ENCODE data around the gene RNF141. TPM values are rescaled to one million over a fixed set of nuclear protein-coding genes. Genes with fewer than 3 reads are reported as not detected.

RNF141 gene
- total and polyA plus RNA-seq, 10 of the 15 experiments (the other 5 are each of a cell fraction or from before 2014, with no cell fraction given): 7.6 to 36.8 (median 13.6) TPM

DNA sequence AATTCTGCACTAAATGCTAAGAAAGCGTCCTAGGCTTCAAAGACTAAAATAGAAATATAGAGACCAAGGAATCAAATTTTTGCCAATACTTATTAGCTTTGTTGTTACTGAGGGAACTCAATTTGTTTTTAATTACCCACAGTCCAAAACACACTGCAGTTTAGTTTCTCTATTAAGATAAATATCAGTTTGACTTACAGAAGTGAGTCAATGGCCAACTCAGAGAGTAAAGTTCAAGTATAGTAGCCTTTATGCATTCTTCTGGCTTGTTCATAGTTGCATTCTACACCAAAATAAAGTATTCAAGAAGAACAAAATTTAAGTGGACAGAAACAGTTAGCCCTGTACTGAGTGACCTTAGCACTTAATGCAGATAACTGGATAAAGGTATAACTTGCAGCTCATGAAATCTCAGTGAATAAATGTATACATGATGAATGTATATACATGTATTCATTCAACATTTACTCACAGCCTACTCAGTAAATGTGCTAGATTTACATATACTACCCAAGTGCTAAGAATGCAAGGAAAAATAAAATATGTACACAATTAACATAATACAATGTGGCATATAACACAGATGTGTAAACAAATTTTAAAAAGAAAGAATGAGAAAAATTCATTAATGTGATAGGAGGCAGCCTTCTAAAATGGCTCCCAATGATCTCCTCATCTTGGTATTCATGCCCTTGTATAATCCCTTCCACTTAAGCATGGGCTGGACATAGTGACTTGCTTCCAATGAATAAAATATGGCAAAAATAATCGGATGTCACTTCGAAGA, 9.7 kb upstream of the RNF141 start:
- TF ChIP-seq PAX5 (IDR thresholded peaks at IDR 0.05; ENCODE audit: borderline replicate concordance, low read depth, low read length) (no peak), POLR2AphosphoS5 (IDR thresholded peaks at IDR 0.05; ENCODE audit: low read length) (no peak), POLR2A (IDR thresholded peaks at IDR 0.05; ENCODE audit: low read depth, low read length) (no peak), ATF7 (IDR thresholded peaks at IDR 0.05; ENCODE audit: low read depth) (no peak), CHD4 (IDR thresholded peaks at IDR 0.05) (no peak), EZH2 (IDR thresholded peaks at IDR 0.05; ENCODE audit: borderline replicate concordance, control insufficient read depth, low read depth, low read length) (no peak), ZNF384 (IDR thresholded peaks at IDR 0.05; ENCODE audit: borderline replicate concordance, low read depth, low read length) (no peak), ZNF274 (IDR thresholded peaks at IDR 0.05; ENCODE audit: insufficient read depth, insufficient read length) (no peak), NR2F1 (conservative IDR thresholded peaks at IDR 0.05) (no peak), MEF2B (IDR thresholded peaks at IDR 0.05; ENCODE audit: partially characterized antibody, poor library complexity, severe bottlenecking) (no peak)
- TF ChIP-seq, protein P1, sequence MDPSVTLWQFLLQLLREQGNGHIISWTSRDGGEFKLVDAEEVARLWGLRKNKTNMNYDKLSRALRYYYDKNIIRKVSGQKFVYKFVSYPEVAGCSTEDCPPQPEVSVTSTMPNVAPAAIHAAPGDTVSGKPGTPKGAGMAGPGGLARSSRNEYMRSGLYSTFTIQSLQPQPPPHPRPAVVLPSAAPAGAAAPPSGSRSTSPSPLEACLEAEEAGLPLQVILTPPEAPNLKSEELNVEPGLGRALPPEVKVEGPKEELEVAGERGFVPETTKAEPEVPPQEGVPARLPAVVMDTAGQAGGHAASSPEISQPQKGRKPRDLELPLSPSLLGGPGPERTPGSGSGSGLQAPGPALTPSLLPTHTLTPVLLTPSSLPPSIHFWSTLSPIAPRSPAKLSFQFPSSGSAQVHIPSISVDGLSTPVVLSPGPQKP (IDR thresholded peaks at IDR 0.05; ENCODE audit: low read depth, low read length): no peak
- TF ChIP-seq, protein P2, sequence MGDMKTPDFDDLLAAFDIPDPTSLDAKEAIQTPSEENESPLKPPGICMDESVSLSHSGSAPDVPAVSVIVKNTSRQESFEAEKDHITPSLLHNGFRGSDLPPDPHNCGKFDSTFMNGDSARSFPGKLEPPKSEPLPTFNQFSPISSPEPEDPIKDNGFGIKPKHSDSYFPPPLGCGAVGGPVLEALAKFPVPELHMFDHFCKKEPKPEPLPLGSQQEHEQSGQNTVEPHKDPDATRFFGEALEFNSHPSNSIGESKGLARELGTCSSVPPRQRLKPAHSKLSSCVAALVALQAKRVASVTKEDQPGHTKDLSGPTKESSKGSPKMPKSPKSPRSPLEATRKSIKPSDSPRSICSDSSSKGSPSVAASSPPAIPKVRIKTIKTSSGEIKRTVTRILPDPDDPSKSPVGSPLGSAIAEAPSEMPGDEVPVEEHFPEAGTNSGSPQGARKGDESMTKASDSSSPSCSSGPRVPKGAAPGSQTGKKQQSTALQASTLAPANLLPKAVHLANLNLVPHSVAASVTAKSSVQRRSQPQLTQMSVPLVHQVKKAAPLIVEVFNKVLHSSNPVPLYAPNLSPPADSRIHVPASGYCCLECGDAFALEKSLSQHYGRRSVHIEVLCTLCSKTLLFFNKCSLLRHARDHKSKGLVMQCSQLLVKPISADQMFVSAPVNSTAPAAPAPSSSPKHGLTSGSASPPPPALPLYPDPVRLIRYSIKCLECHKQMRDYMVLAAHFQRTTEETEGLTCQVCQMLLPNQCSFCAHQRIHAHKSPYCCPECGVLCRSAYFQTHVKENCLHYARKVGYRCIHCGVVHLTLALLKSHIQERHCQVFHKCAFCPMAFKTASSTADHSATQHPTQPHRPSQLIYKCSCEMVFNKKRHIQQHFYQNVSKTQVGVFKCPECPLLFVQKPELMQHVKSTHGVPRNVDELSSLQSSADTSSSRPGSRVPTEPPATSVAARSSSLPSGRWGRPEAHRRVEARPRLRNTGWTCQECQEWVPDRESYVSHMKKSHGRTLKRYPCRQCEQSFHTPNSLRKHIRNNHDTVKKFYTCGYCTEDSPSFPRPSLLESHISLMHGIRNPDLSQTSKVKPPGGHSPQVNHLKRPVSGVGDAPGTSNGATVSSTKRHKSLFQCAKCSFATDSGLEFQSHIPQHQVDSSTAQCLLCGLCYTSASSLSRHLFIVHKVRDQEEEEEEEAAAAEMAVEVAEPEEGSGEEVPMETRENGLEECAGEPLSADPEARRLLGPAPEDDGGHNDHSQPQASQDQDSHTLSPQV (IDR thresholded peaks at IDR 0.05): no peak
- TF ChIP-seq, protein P3, sequence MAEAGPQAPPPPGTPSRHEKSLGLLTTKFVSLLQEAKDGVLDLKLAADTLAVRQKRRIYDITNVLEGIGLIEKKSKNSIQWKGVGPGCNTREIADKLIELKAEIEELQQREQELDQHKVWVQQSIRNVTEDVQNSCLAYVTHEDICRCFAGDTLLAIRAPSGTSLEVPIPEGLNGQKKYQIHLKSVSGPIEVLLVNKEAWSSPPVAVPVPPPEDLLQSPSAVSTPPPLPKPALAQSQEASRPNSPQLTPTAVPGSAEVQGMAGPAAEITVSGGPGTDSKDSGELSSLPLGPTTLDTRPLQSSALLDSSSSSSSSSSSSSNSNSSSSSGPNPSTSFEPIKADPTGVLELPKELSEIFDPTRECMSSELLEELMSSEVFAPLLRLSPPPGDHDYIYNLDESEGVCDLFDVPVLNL (IDR thresholded peaks at IDR 0.05; ENCODE audit: low read depth, low read length): no peak
- no TSS peak for BruUV-seq (replicated peaks)
- WGBS (ENCODE audit: insufficient coverage, insufficient replicate concordance, low lambda C conversion rate, missing lambda C conversion rate): 78% methylated on average over 3 of the region's 3 CpGs
- ChIA-PET SMC1A (ENCODE audit: uncharacterized antibody, unreplicated experiment) (no interaction called here), POLR2A (no interaction called here), CTCF (interaction anchor here (0.8 kb wide), 1 partner anchor 10 kb away, joined by 4 read pairs; the partner anchor contains the start of gene RNF141), RAD21 (ENCODE audit: unreplicated experiment) (no interaction called here)
- Histone ChIP-seq H3K4me2 (ENCODE audit: control insufficient read depth, insufficient read depth) (no peak overlapping the region), H3K9me3 (replicated peaks; ENCODE audit: control insufficient read depth, insufficient read depth, low read length) (no peaks in the 10 kb centered on the region; the same call in 2 of the 3 replicates), H3K9ac (ENCODE audit: control insufficient read depth, insufficient read depth, low read length) (no peak overlapping the region), H3K79me2 (ENCODE audit: control insufficient read depth, insufficient read depth, low read length) (no peaks in the 10 kb centered on the region), H3K27ac (ENCODE audit: control insufficient read depth, insufficient read depth) (no peak overlapping the region), H4K20me1 (ENCODE audit: control insufficient read depth, insufficient read depth) (no peaks in the 10 kb centered on the region), H3K27me3 (replicated peaks in 1 of 2; ENCODE audit: control insufficient read depth in 2 of 2, insufficient read depth in 2 of 2, low read length in 1 of 2) (peaks cover 0 to 9% of the 10 kb centered on the region in 2 experiments; a peak in 1 of 4 replicates), H3K4me1 (ENCODE audit: control insufficient read depth, insufficient read depth, low read length) (no peaks in the 10 kb centered on the region), H2AFZ (ENCODE audit: control insufficient read depth, low read depth, low read length) (no peak overlapping the region), H3K4me3 (no peak overlapping the region), H3K36me3 (ENCODE audit: control insufficient read depth in 2 of 2, insufficient read depth in 2 of 2, low read length in 1 of 2) (no peaks in the 10 kb centered on the region)
- in situ Hi-C loops (cut with MboI) (no loop called here), intact Hi-C loops (cut with micrococcal nuclease; ENCODE audit: unreplicated experiment) (no loop called here)
- FAIRE-seq (no peak), ATAC-seq (no peak), DNase-seq (ENCODE audit: low read depth, low spot score) (no peak)

Measured in GM12878 (cell line).